Fibroblast of lung (primary cell): Measurements from ENCODE around the gene PTPDC1. TPM values are rescaled to one million over a fixed set of nuclear protein-coding genes. Genes with fewer than 3 reads are reported as not detected.

Experiments used
- DNase-seq, 2 donors: peaks; one replicate each; pipeline versions ENCODE4 v3.0.0 to v3.0.0-alpha.2; 2010; ENCODE audit warnings: low read depth in 2 of 2
- H2AFZ ChIP-seq: 2 replicates; pipeline ENCODE4 v1.5.1; 2012; ENCODE audit warnings: low read length, control low read depth, inconsistent platforms
- H3K27ac ChIP-seq: 2 replicates; pipeline ENCODE4 v1.5.1; 2011; ENCODE audit warnings: low read length, control low read depth; ENCODE audit not compliant: insufficient read depth
- H3K27me3 ChIP-seq: 2 replicates; pipeline ENCODE4 v1.5.1; 2011; ENCODE audit warnings: mild to moderate bottlenecking, low read length; ENCODE audit not compliant: control insufficient read depth, insufficient read depth
- H3K36me3 ChIP-seq: 2 replicates; pipeline ENCODE4 v1.5.1; 2011; ENCODE audit warnings: low read length; ENCODE audit not compliant: control insufficient read depth, insufficient read depth
- H3K4me1 ChIP-seq: 2 replicates; pipeline ENCODE4 v1.5.1; 2011; ENCODE audit warnings: low read length; ENCODE audit not compliant: control insufficient read depth, insufficient read depth; ENCODE audit errors: extremely low read depth
- H3K4me2 ChIP-seq: 2 replicates; pipeline ENCODE4 v1.5.1; 2011; ENCODE audit warnings: low read length, control low read depth; ENCODE audit not compliant: insufficient read depth; ENCODE audit errors: extremely low read depth
- H3K4me3 ChIP-seq, 4 experiments: fragments of 200-600 bp in 1 of 4; sonication (generic) in 1 of 4; replicated peaks in 1 of 4; 2 replicates each; pipeline ENCODE4 v1.5.1; 2011 to 2016; ENCODE audit warnings: low read length in 4 of 4, low read depth in 3 of 4, mild to moderate bottlenecking in 3 of 4, control low read depth in 2 of 4, inconsistent platforms in 1 of 4, mixed read lengths in 1 of 4; ENCODE audit not compliant: insufficient read depth in 1 of 4; ENCODE audit errors: control extremely low read depth in 1 of 4
- H3K79me2 ChIP-seq: 2 replicates; pipeline ENCODE4 v1.5.1; 2012; ENCODE audit warnings: mild to moderate bottlenecking, low read length, inconsistent platforms; ENCODE audit not compliant: control insufficient read depth, insufficient read depth
- H3K9ac ChIP-seq: 2 replicates; pipeline ENCODE4 v1.5.1; 2011; ENCODE audit warnings: mild to moderate bottlenecking, low read length, control low read depth; ENCODE audit not compliant: insufficient read depth
- H3K9me3 ChIP-seq: 2 replicates; pipeline ENCODE4 v1.5.1; 2012; ENCODE audit warnings: low read depth, low read length; ENCODE audit not compliant: control insufficient read depth, insufficient read depth
- H4K20me1 ChIP-seq: 2 replicates; pipeline ENCODE4 v1.5.1; 2011; ENCODE audit warnings: low read length; ENCODE audit not compliant: control insufficient read depth, insufficient read depth; ENCODE audit errors: extremely low read depth
- CTCF ChIP-seq, 2 donors: IDR thresholded peaks in 1 of 2; conservative IDR thresholded peaks in 1 of 2; 1 replicate in 1 of 2; 2 replicates in 1 of 2; pipeline ENCODE4 v1.5.1; 2011 to 2012; ENCODE audit warnings: low read length in 2 of 2, control low read depth in 1 of 2, inconsistent platforms in 1 of 2, low read depth in 1 of 2, mild to moderate bottlenecking in 1 of 2
- EZH2 ChIP-seq: IDR thresholded peaks from 2 replicates; pipeline ENCODE4 v1.5.1; 2012; ENCODE audit warnings: low read length, control low read depth, mild to moderate bottlenecking; ENCODE audit errors: missing control alignments
- polyA plus RNA-seq, 2 donors: library from polyadenylated mRNA; depleted of rRNA in 1 of 2; stranded (reverse) in 1 of 2; unstranded in 1 of 2; fragments of >200 nt; gene quantifications; 2 replicates each; pipeline ENCODE4 v1.2.1, GENCODE V29; 2011 to 2012; ENCODE audit warnings: missing spikeins in 1 of 2
- total RNA-seq: library from RNA; depleted of rRNA; stranded (reverse); fragments of >200 nt; gene quantifications from 2 replicates; pipeline ENCODE4 v1.2.1, GENCODE V29; 2014

The PTPDC1 gene
- total and polyA plus RNA-seq, 2 donors (not counting 1 experiment from before 2014, with no cell fraction given): 4.4 to 7.6 TPM

DNA sequence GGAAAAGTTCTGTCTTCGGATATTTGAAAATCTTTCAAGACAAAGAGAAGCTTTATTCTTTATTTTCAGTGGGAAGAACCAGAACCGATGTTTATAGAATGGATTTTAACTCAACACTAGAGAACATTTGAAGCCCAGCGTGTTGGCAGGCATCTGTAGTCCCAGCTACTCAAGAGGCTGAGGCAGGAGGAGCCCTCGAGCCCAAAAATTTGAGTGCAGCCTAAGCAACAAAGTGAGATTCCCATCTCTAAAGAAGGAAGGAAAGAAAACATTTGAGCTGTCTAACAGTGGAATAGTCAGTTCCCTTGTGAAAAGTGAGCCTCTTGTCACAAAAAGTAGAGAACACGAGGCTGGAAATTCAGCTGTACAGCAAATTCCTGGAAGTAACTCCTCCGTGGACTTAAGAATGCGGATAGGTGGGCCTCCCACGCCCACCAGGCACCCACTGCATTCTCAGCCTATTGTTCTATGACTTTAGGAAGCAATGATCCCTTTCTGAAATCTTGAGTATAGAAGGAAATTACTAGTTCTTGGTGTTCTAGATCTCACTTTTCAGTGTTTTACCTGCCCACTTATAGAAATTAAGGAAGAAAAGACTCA lies 2.3 kb upstream of the PTPDC1 start:
- no peak for DNase-seq
- Histone ChIP-seq H3K4me2 (no peak overlapping the region), H3K79me2 (no peaks in the 10 kb centered on the region), H2AFZ (no peak overlapping the region), H3K4me3 (no peak overlapping the region), H3K27me3 (no peaks in the 10 kb centered on the region), H3K36me3 (no peaks in the 10 kb centered on the region), H4K20me1 (no peaks in the 10 kb centered on the region), H3K9me3 (no peaks in the 10 kb centered on the region), H3K4me1 (peaks cover 4% of the 10 kb centered on the region), H3K9ac (no peak overlapping the region), H3K27ac (no peak overlapping the region)
- TF ChIP-seq EZH2 (no peak), CTCF (conservative IDR thresholded peaks at IDR 0.05 in 1 of 2, IDR thresholded peaks at IDR 0.05 in 1 of 2; ENCODE audit: low read depth in 1 of 2, low read length in 2 of 2) (no peak)

- H3K36me3 ChIP-seq: no peaks in the 10 kb centered on the region
- no peak overlapping the region for H3K9ac ChIP-seq
- no peaks in the 10 kb centered on the region for H3K9me3 ChIP-seq
- no peak overlapping the region for H3K4me2 ChIP-seq
- H3K79me2 ChIP-seq: no peaks in the 10 kb centered on the region
- TF ChIP-seq EZH2 (no peak), CTCF (conservative IDR thresholded peaks at IDR 0.05 in 1 of 2, IDR thresholded peaks at IDR 0.05 in 1 of 2; ENCODE audit: low read depth in 1 of 2, low read length in 2 of 2) (no peak)
- no peaks in the 10 kb centered on the region for H3K27me3 ChIP-seq
- peaks cover 4% of the 10 kb centered on the region for H3K4me1 ChIP-seq
- no peak overlapping the region for H2AFZ ChIP-seq
- H3K4me3 ChIP-seq: no peak overlapping the region
- no peak overlapping the region for H3K27ac ChIP-seq
- no peaks in the 10 kb centered on the region for H4K20me1 ChIP-seq
- no peak for DNase-seq
Observed at GRCh38 chr9:94082553-94082952, 1.7 kb upstream of the PTPDC1 start.

- no peaks in the 10 kb centered on the region for H3K9me3 ChIP-seq
- no peaks in the 10 kb centered on the region for H3K79me2 ChIP-seq
- DNase-seq: peak in 1 of 2 donors; percentile 24
- H3K36me3 ChIP-seq: no peaks in the 10 kb centered on the region
- H3K4me3 ChIP-seq: no peak overlapping the region
- no peak overlapping the region for H3K9ac ChIP-seq
- H3K4me2 ChIP-seq: no peak overlapping the region
- peaks cover 4% of the 10 kb centered on the region for H3K4me1 ChIP-seq
- TF ChIP-seq CTCF (conservative IDR thresholded peaks at IDR 0.05 in 1 of 2, IDR thresholded peaks at IDR 0.05 in 1 of 2; ENCODE audit: low read depth in 1 of 2, low read length in 2 of 2): no peak
- TF ChIP-seq EZH2: no peak
- no peak overlapping the region for H3K27ac ChIP-seq
- H2AFZ ChIP-seq: no peak overlapping the region
- no peaks in the 10 kb centered on the region for H3K27me3 ChIP-seq
- no peaks in the 10 kb centered on the region for H4K20me1 ChIP-seq
Observed at GRCh38 chr9:94082956-94083355, 1.3 kb upstream of the PTPDC1 start.
